ENCODE data around the gene SH3RF1. TPM values are rescaled to one million over a fixed set of nuclear protein-coding genes. Genes with fewer than 3 reads are reported as not detected.

SH3RF1 gene
- total RNA-seq, 1 experiment from 2014 or later, result 16.6 TPM

GRCh38 chr4:169313732-169314131 lies 43.0 kb upstream of the SH3RF1 start:
- H3K4me3 Mint-ChIP-seq, result no peak overlapping the region
- H3K9me3 Mint-ChIP-seq, result peaks cover 16% of the 10 kb centered on the region
- ChIA-PET POLR2A (no interaction called here), CTCF (no interaction called here)
- H3K27me3 Mint-ChIP-seq (ENCODE audit: low read depth), result no peaks in the 10 kb centered on the region
- ATAC-seq (no peak), DNase-seq (ENCODE audit: low spot score) (no peak)
- H3K27ac Mint-ChIP-seq, result no peak overlapping the region
- peaks cover 4% of the 10 kb centered on the region for H3K4me1 Mint-ChIP-seq
- no peak for TF ChIP-seq MYBL2 (CRISPR knock-in tag; IDR thresholded peaks at IDR 0.05)
- TF ChIP-seq NFE2L1 (CRISPR knock-in tag; IDR thresholded peaks at IDR 0.05), result no peak
- TF ChIP-seq AR (CRISPR knock-in tag; IDR thresholded peaks at IDR 0.05), result no peak
- TF ChIP-seq ERG (CRISPR knock-in tag; IDR thresholded peaks at IDR 0.05), result no peak
- TF ChIP-seq OVOL2 (CRISPR knock-in tag; IDR thresholded peaks at IDR 0.05; ENCODE audit: borderline replicate concordance), result no peak
- no peak for TF ChIP-seq SMAD3 (CRISPR knock-in tag; IDR thresholded peaks at IDR 0.05; ENCODE audit: borderline replicate concordance)
- no peak for TF ChIP-seq FOXP1 (CRISPR knock-in tag; IDR thresholded peaks at IDR 0.05; ENCODE audit: borderline replicate concordance)
- TF ChIP-seq ZNF317 (CRISPR knock-in tag; IDR thresholded peaks at IDR 0.05; ENCODE audit: borderline replicate concordance, low read depth), result no peak
- TF ChIP-seq ZMAT4 (CRISPR knock-in tag; IDR thresholded peaks at IDR 0.05), result no peak
- no peak for TF ChIP-seq PRDM15 (CRISPR knock-in tag; IDR thresholded peaks at IDR 0.05)
- TF ChIP-seq RELA (CRISPR knock-in tag; IDR thresholded peaks at IDR 0.05; ENCODE audit: borderline replicate concordance), result no peak
- no peak for TF ChIP-seq ZNF121 (CRISPR knock-in tag; IDR thresholded peaks at IDR 0.05)
- TF ChIP-seq JUN (CRISPR knock-in tag; IDR thresholded peaks at IDR 0.05), result no peak
- no peak for TF ChIP-seq TP53 (CRISPR knock-in tag; IDR thresholded peaks at IDR 0.05)
- TF ChIP-seq MXD4 (CRISPR knock-in tag; IDR thresholded peaks at IDR 0.05; ENCODE audit: borderline replicate concordance), result no peak
- TF ChIP-seq ZNF671 (CRISPR knock-in tag; IDR thresholded peaks at IDR 0.05), result no peak
- TF ChIP-seq CREB1 (CRISPR knock-in tag; IDR thresholded peaks at IDR 0.05), result no peak
- TF ChIP-seq TEAD4 (CRISPR knock-in tag; IDR thresholded peaks at IDR 0.05), result no peak
- H3K36me3 Mint-ChIP-seq, result peaks cover 5% of the 10 kb centered on the region; the same call in 1 of the 2 replicates

- H3K27ac Mint-ChIP-seq, result no peak overlapping the region
- POLR2A ChIA-PET, result no interaction called here
- peaks cover 5% of the 10 kb centered on the region; the same call in 1 of the 2 replicates for H3K36me3 Mint-ChIP-seq
- peaks cover 4% of the 10 kb centered on the region for H3K4me1 Mint-ChIP-seq
- no peak overlapping the region for H3K4me3 Mint-ChIP-seq
- no peaks in the 10 kb centered on the region for H3K27me3 Mint-ChIP-seq (ENCODE audit: low read depth)
- CTCF ChIA-PET, result interaction anchor here (1.0 to 1.9 kb wide), 7 partner anchors 29 to 391 kb away, joined by 3 to 8 read pairs (median 5); partner anchors contain the start of gene CBR4
- H3K9me3 Mint-ChIP-seq, result peaks cover 17% of the 10 kb centered on the region
- no peak for DNase-seq (ENCODE audit: low spot score)
- ATAC-seq, result no peak
- TF ChIP-seq OVOL2 (CRISPR knock-in tag; IDR thresholded peaks at IDR 0.05; ENCODE audit: borderline replicate concordance) (no peak), CREB1 (CRISPR knock-in tag; IDR thresholded peaks at IDR 0.05) (no peak), STAT6 (CRISPR knock-in tag; conservative IDR thresholded peaks at IDR 0.05; ENCODE audit: low read depth) (no peak), ATF1 (CRISPR knock-in tag; IDR thresholded peaks at IDR 0.05) (no peak), ZNF396 (CRISPR knock-in tag; IDR thresholded peaks at IDR 0.05; ENCODE audit: borderline replicate concordance) (no peak), KAT7 (CRISPR knock-in tag; IDR thresholded peaks at IDR 0.05; ENCODE audit: borderline replicate concordance) (no peak), ZNF671 (CRISPR knock-in tag; IDR thresholded peaks at IDR 0.05) (no peak), NFE2L1 (CRISPR knock-in tag; IDR thresholded peaks at IDR 0.05) (no peak), NFYB (CRISPR knock-in tag; conservative IDR thresholded peaks at IDR 0.05; ENCODE audit: low read depth) (no peak), ERG (CRISPR knock-in tag; IDR thresholded peaks at IDR 0.05) (no peak)
Measured at GRCh38 chr4:169312690-169313422, 42.1 kb upstream of the SH3RF1 start.
